ENCODE measurements around the gene LCE1A.
A peak's percentile ranks its signal among the peaks of the same experiment; 100 is the strongest.

LCE1A gene

GRCh38 chr1:152827173-152827572, at the start of gene LCE1A:
Gene LCE1A, plus strand, starts transcription at chr1:152827473. Its CDS starts 0 bp downstream, at chr1:152827473.
- no peak for DNase-seq

- DNase-seq, result peak in 1 of 2 experiments; percentile 61
These were observed 49.6 kb upstream of the LCE1A start for GRCh38 chr1:152777510-152778137.

GRCh38 chr1:152783095-152783494, 44.2 kb upstream of the LCE1A start:
- no peak for DNase-seq

GRCh38 chr1:152786077-152786476, 41.2 kb upstream of the LCE1A start, which contains the start of gene LCE1E:
Gene LCE1E, plus strand, starts transcription at chr1:152786257. Its CDS starts 1,043 bp downstream, at chr1:152787300.
- DNase-seq, result peak in 1 of 2 experiments; percentile 41

- no peak for DNase-seq
These were observed 31.6 kb upstream of the LCE1A start for GRCh38 chr1:152795686-152796085.

GRCh38 chr1:152796421-152796820, 30.9 kb upstream of the LCE1A start, which contains the start of gene LCE1D:
Gene LCE1D, plus strand, starts transcription at chr1:152796721. Its CDS starts 1,074 bp downstream, at chr1:152797795.
- DNase-seq, result no peak

- DNase-seq, result no peak
These were observed 25.9 kb upstream of the LCE1A start for GRCh38 chr1:152801333-152801732.

- DNase-seq, result no peak
These were observed 20.7 kb upstream of the LCE1A start, which contains the start of gene LCE1C for GRCh38 chr1:152806576-152806975. Gene LCE1C, minus strand, starts transcription at chr1:152806651. Its CDS starts 1,173 bp downstream, at chr1:152805478.

- no peak for DNase-seq
These were observed 16.2 kb upstream of the LCE1A start for GRCh38 chr1:152811050-152811449.

GRCh38 chr1:152811671-152812070, 15.6 kb upstream of the LCE1A start, which contains the start of gene LCE1B:
Gene LCE1B, plus strand, starts transcription at chr1:152811971. Its CDS starts 476 bp downstream, at chr1:152812447.
- DNase-seq, result no peak

- DNase-seq, result no peak
These were observed 10.0 kb upstream of the LCE1A start for GRCh38 chr1:152817309-152817708.

GRCh38 chr1:152823294-152823693, 4.0 kb upstream of the LCE1A start:
- DNase-seq, result no peak

- no peak for DNase-seq
These were observed 2.3 kb upstream of the LCE1A start for GRCh38 chr1:152824964-152825363.

- DNase-seq, result no peak
These were observed 9.6 kb downstream of the LCE1A start for GRCh38 chr1:152836870-152837269.

- no peak for DNase-seq
These were observed 15.3 kb downstream of the LCE1A start, which contains the start of gene LCE6A for GRCh38 chr1:152842556-152842955. Gene LCE6A, plus strand, starts transcription at chr1:152842856. Its CDS starts 665 bp downstream, at chr1:152843521.

GRCh38 chr1:152855661-152856060, 28.4 kb downstream of the LCE1A start:
- no peak for DNase-seq

- DNase-seq, result no peak
These were observed 30.8 kb downstream of the LCE1A start for GRCh38 chr1:152858062-152858461.

GRCh38 chr1:152859696-152860095, 32.4 kb downstream of the LCE1A start, which contains the start of gene LCE7A:
Gene LCE7A, plus strand, starts transcription at chr1:152859996. Its CDS starts 702 bp downstream, at chr1:152860698.
- DNase-seq, result no peak

GRCh38 chr1:152860129-152860528, 32.9 kb downstream of the LCE1A start:
- DNase-seq, result no peak

- DNase-seq, result no peak
These were observed 34.1 kb downstream of the LCE1A start for GRCh38 chr1:152861374-152861773.

- no peak for DNase-seq
These were observed 37.2 kb downstream of the LCE1A start for GRCh38 chr1:152864443-152864842.

- DNase-seq, result no peak
These were observed 39.0 kb downstream of the LCE1A start for GRCh38 chr1:152866321-152866720.

GRCh38 chr1:152869808-152870419, 42.6 kb downstream of the LCE1A start:
- peak; percentile 52 to 91 for DNase-seq
